HepG2 (cell line): ENCODE measurements around the gene EPB42. TPM values are rescaled to one million over a fixed set of nuclear protein-coding genes. Genes with fewer than 3 reads are reported as not detected.
A peak's percentile ranks its signal among the peaks of the same experiment; 100 is the strongest.

Experiments
- ATAC-seq: fragments of 200-7000 bp; cut with Tn5 transposase; 3 replicates; pipeline ENCODE4 v1.9.1; 2020; ENCODE audit warnings: mild to moderate bottlenecking, moderate library complexity
- BruUV-seq: library from RNA; stranded (reverse); fragments of 400-500 nt; replicated peaks from 2 replicates; lab custom pipeline; 2021; lab: Mats Ljungman, UMichigan
- CTCF ChIA-PET: fragments of 300-600 bp; formaldehyde crosslinking; extraction: SDS; loops from one replicate; lab custom pipeline; 2021; ENCODE audit warnings: low total read pairs, inconsistent platforms, low intra/inter-chr PET ratio; lab: Yijun Ruan, JAX
- POLR2A ChIA-PET: fragments of 350-600 bp; sonication (Branson Sonifier 250); formaldehyde crosslinking; loops from one replicate; lab custom pipeline; 2020; ENCODE audit warnings: antibody characterized with exemption, inconsistent platforms; lab: Yijun Ruan, JAX
- DNase-seq: peaks from one replicate; pipeline ENCODE4 v3.0.0-alpha.2; 2015; ENCODE audit warnings: low spot score
- FAIRE-seq: peaks from 3 replicates; lab custom pipeline; 2011; peaks lifted over from hg19 to GRCh38; lab: Jason Lieb, UNC
- H2AFZ ChIP-seq: one replicate; pipeline ENCODE4 v1.6.1; 2011; ENCODE audit warnings: low read length, inconsistent platforms
- H3K27ac ChIP-seq: fragments of 300-600 bp; 3 replicates; pipeline ENCODE4 v1.8.0; 2011; ENCODE audit warnings: mixed run types, mild to moderate bottlenecking, mixed read lengths, low read length, inconsistent platforms; ENCODE audit not compliant: insufficient read depth; ENCODE audit errors: extremely low read length
- H3K27me3 ChIP-seq, 2 experiments: fragments of 200-600 bp in 1 of 2; 2 replicates in 1 of 2; 3 replicates in 1 of 2; pipeline versions ENCODE4 v1.6.0 to v1.8.0; 2011; ENCODE audit warnings: low read length in 2 of 2, mild to moderate bottlenecking in 2 of 2, moderate library complexity in 2 of 2, inconsistent platforms in 1 of 2; ENCODE audit not compliant: insufficient read depth in 2 of 2, control insufficient read depth in 1 of 2
- H3K36me3 ChIP-seq, 2 experiments: fragments of 200-600 bp in 1 of 2; replicated peaks in 1 of 2; 2 replicates in 1 of 2; 3 replicates in 1 of 2; pipeline versions ENCODE4 v1.5.1 to v1.8.0; 2011; ENCODE audit warnings: low read length in 2 of 2, inconsistent platforms in 1 of 2; ENCODE audit not compliant: insufficient read depth in 2 of 2, control insufficient read depth in 1 of 2
- H3K4me1 ChIP-seq: 2 replicates; pipeline ENCODE4 v1.5.1; 2012; ENCODE audit warnings: low read length, inconsistent platforms; ENCODE audit not compliant: insufficient read depth
- H3K4me2 ChIP-seq: 2 replicates; pipeline ENCODE4 v1.6.0; 2011; ENCODE audit warnings: low read depth, low read length, inconsistent platforms
- H3K4me3 ChIP-seq, 3 experiments: fragments of 200-600 bp in 1 of 3; sonication (generic), shearing (Covaris generic) in 1 of 3; replicated peaks in 1 of 3; 2 replicates each; pipeline ENCODE4 v1.5.1; 2011 to 2016; ENCODE audit warnings: low read length in 3 of 3, inconsistent platforms in 2 of 3, low read depth in 2 of 3, mild to moderate bottlenecking in 2 of 3, control low read depth in 1 of 3, mixed read lengths in 1 of 3; ENCODE audit not compliant: insufficient read depth in 1 of 3
- H3K79me2 ChIP-seq: one replicate; pipeline ENCODE4 v1.6.1; 2011; ENCODE audit warnings: low read length, inconsistent platforms; ENCODE audit not compliant: insufficient read depth
- H3K9ac ChIP-seq: 2 replicates; pipeline ENCODE4 v1.6.0; 2011; ENCODE audit warnings: mild to moderate bottlenecking, low read depth, low read length, inconsistent platforms; ENCODE audit not compliant: insufficient read depth
- H3K9me3 ChIP-seq: 2 replicates; pipeline ENCODE4 v1.5.1; 2012; ENCODE audit warnings: mild to moderate bottlenecking, low read length
- H4K20me1 ChIP-seq: 2 replicates; pipeline ENCODE4 v1.6.0; 2011; ENCODE audit warnings: inconsistent platforms, mild to moderate bottlenecking, low read length, moderate library complexity; ENCODE audit not compliant: insufficient read depth
- ELF3 ChIP-seq: IDR thresholded peaks from 2 replicates; pipeline ENCODE4 v1.6.1; 2016; ENCODE audit warnings: missing genetic modification reagents, missing compliant biosample characterization
- HOXD1 ChIP-seq: sonication (generic); formaldehyde crosslinking; IDR thresholded peaks from 2 replicates; pipeline ENCODE4 v1.5.0; 2020; ENCODE audit warnings: missing genetic modification reagents
- MIER2 ChIP-seq: IDR thresholded peaks from 2 replicates; pipeline ENCODE4 v1.6.1; 2016; ENCODE audit warnings: missing biosample characterization, missing genetic modification reagents
- NCOA5 ChIP-seq: sonication (generic); formaldehyde crosslinking; IDR thresholded peaks from 2 replicates; pipeline ENCODE4 v1.4.0; 2020; ENCODE audit warnings: missing genetic modification reagents
- PHF8 ChIP-seq: sonication (generic); formaldehyde crosslinking; IDR thresholded peaks from 2 replicates; pipeline ENCODE4 v1.5.0; 2020; ENCODE audit warnings: missing genetic modification reagents
- RFXANK ChIP-seq: IDR thresholded peaks from 2 replicates; pipeline ENCODE4 v1.6.1; 2016
- SNAI1 ChIP-seq: sonication (generic); formaldehyde crosslinking; IDR thresholded peaks from 2 replicates; pipeline ENCODE4 v1.5.0; 2020; ENCODE audit warnings: mild to moderate bottlenecking, missing genetic modification reagents, borderline replicate concordance
- WGBS: methylation state at CpG from one replicate; pipeline ENCODE4 v1.1.6; 2017; ENCODE audit warnings: low lambda C conversion rate; 5-methylcytosine and 5-hydroxymethylcytosine counted together
- in situ Hi-C: cut with HindIII; loops from 2 replicates; pipeline ENCODE4 v1.10.0; 2017; ENCODE audit warnings: low pct_unique_long_range_greater_than_20kb; ENCODE audit not compliant: extremely low pct_ligation_motif_present
- intact Hi-C: fragments of 100-400 bp; cut with micrococcal nuclease; formaldehyde crosslinking; loops from one replicate; pipeline ENCODE4 v1.10.0; 2022; ENCODE audit not compliant: unreplicated experiment
- polyA plus RNA-seq, 8 experiments: library from polyadenylated mRNA; depleted of rRNA in 3 of 8; stranded (reverse) in 7 of 8; unstranded in 1 of 8; fragments of >200 nt; fragmentation: Illumina TruSeq in 4 of 8; extraction: Trizol in 4 of 8; gene quantifications; 2 replicates each; pipeline versions ENCODE4 v1.2.1 to v1.2.3, GENCODE V29; 2011 to 2016; ENCODE audit warnings: low read depth in 4 of 8, missing spikeins in 1 of 8, mixed read lengths in 1 of 8; ENCODE audit not compliant: insufficient read depth in 1 of 8
- total RNA-seq, 5 experiments: library from RNA; depleted of rRNA; stranded (reverse); fragments of >200 nt; fragmentation: Illumina TruSeq; extraction: Trizol; gene quantifications; 2 replicates each; pipeline ENCODE4 v1.2.3, GENCODE V29; 2016; ENCODE audit warnings: low read depth in 1 of 5
- TF ChIP-seq, protein P1 (sequence below): sonication (generic); formaldehyde crosslinking; IDR thresholded peaks from 2 replicates; pipeline ENCODE4 v1.5.0; 2020; ENCODE audit warnings: mild to moderate bottlenecking, missing genetic modification reagents

Gene EPB42
- total and polyA plus RNA-seq, 2 of the 13 experiments (the other 11 are each of a cell fraction or from before 2014, with no cell fraction given), result not detected

DNA sequence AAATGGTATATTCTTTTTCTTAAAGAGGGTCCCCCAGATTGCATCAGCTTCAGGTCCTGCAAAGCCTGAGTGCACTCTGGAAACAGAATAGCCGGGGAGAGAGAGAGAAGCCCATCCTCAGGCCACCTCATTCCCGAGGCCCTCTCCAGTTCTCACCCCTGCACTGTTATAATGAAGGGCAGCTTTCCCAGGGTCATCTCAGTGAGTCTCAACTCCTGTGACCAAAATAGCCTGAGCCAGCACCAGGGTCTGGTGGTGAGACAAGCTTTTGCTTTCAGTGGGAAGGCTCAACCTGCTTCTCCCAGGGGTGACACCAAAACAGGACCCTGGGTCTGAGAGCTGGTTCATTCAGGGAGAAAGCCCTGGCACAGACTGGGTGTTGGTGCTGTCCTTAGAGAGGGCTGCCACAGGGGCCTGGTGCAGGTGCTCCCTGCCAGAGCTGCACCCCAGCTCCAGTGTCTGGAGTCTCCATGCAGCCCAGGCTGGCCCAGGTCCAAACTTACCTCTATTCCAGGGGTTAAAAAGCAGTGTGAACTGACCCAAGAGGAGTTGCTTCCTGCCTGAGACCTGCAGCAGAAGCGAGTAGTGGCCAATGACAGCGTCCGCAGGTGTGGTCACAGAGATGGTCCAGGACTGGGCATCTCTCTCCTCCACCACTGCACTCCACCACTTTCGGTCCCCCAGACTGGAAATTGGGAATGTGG, 6.1 kb downstream of the EPB42 start:
- in situ Hi-C loops (loop anchor here (25.0 kb wide), 1 partner anchor 502 kb away; no protein-coding TSS in a partner anchor), intact Hi-C loops (no loop called here)
- Histone ChIP-seq H4K20me1 (no peaks in the 10 kb centered on the region), H3K4me2 (peak overlapping the region; percentile 32; the same call in 1 of the 2 replicates), H3K27me3 (peaks cover 1 to 32% of the 10 kb centered on the region in 2 experiments; a peak in 3 of 5 replicates), H3K9me3 (no peaks in the 10 kb centered on the region), H3K9ac (no peak overlapping the region), H3K27ac (no peak overlapping the region), H3K4me1 (no peaks in the 10 kb centered on the region), H3K79me2 (no peaks in the 10 kb centered on the region), H3K36me3 (no peaks in the 10 kb centered on the region), H3K4me3 (no peak overlapping the region), H2AFZ (no peak overlapping the region)
- no peak for DNase-seq
- TF ChIP-seq PHF8 (CRISPR knock-in tag) (no peak), HOXD1 (CRISPR knock-in tag) (no peak), ELF3 (no peak), MIER2 (CRISPR knock-in tag) (no peak), NCOA5 (CRISPR knock-in tag) (no peak), RFXANK (CRISPR knock-in tag) (no peak), SNAI1 (CRISPR knock-in tag) (no peak)
- TF ChIP-seq, protein P1, sequence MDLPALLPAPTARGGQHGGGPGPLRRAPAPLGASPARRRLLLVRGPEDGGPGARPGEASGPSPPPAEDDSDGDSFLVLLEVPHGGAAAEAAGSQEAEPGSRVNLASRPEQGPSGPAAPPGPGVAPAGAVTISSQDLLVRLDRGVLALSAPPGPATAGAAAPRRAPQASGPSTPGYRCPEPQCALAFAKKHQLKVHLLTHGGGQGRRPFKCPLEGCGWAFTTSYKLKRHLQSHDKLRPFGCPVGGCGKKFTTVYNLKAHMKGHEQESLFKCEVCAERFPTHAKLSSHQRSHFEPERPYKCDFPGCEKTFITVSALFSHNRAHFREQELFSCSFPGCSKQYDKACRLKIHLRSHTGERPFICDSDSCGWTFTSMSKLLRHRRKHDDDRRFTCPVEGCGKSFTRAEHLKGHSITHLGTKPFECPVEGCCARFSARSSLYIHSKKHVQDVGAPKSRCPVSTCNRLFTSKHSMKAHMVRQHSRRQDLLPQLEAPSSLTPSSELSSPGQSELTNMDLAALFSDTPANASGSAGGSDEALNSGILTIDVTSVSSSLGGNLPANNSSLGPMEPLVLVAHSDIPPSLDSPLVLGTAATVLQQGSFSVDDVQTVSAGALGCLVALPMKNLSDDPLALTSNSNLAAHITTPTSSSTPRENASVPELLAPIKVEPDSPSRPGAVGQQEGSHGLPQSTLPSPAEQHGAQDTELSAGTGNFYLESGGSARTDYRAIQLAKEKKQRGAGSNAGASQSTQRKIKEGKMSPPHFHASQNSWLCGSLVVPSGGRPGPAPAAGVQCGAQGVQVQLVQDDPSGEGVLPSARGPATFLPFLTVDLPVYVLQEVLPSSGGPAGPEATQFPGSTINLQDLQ (CRISPR knock-in tag), result no peak
- no peak for FAIRE-seq
- no TSS peak for BruUV-seq
- WGBS, result 52% methylated on average over 4 of the region's 6 CpGs
- POLR2A ChIA-PET, result no interaction called here
- CTCF ChIA-PET, result no interaction called here
- no peak for ATAC-seq
